ENCODE results near the gene JARID2.

DNA sequence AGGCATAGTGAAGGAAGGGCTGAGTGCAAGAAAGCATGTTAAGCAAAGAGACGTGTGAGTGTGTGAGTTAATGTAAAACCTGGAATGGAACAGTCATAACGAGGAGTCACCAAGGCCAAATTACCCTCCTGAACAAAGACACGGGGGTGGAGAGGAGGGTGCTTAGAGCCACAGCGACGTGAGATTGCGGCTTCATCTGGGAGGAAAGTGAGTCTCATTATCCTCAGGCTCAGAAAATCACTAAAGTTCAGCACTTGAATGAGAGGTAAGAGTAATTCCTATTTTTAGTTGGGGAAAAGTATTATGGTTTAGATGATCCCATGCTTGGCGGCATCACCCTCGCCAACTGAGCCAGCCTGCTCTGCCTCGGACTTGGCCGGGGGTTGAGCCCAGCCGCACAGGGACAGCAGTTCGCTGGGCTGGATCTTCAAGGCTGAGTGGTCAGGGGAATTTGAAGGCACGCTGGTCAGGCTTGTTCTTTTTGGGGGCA is 280.4 kb downstream of the JARID2 start:
- TF ChIP-seq, protein P1, sequence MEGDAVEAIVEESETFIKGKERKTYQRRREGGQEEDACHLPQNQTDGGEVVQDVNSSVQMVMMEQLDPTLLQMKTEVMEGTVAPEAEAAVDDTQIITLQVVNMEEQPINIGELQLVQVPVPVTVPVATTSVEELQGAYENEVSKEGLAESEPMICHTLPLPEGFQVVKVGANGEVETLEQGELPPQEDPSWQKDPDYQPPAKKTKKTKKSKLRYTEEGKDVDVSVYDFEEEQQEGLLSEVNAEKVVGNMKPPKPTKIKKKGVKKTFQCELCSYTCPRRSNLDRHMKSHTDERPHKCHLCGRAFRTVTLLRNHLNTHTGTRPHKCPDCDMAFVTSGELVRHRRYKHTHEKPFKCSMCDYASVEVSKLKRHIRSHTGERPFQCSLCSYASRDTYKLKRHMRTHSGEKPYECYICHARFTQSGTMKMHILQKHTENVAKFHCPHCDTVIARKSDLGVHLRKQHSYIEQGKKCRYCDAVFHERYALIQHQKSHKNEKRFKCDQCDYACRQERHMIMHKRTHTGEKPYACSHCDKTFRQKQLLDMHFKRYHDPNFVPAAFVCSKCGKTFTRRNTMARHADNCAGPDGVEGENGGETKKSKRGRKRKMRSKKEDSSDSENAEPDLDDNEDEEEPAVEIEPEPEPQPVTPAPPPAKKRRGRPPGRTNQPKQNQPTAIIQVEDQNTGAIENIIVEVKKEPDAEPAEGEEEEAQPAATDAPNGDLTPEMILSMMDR (IDR thresholded peaks at IDR 0.05): no peak
- no peak for TF ChIP-seq POLR2A (IDR thresholded peaks at IDR 0.05)
